Measurements from ENCODE around the gene UBXN4.

UBXN4 gene

GRCh38 chr2:135829378-135830135 is 87.9 kb downstream of the UBXN4 start:
- Histone ChIP-seq H3K9me3 (ENCODE audit: control insufficient read depth in 1 of 2, low read length in 2 of 2) (no peaks in the 10 kb centered on the region), H3K36me3 (ENCODE audit: control insufficient read depth in 1 of 2, insufficient read depth in 2 of 2, low read length in 2 of 2) (no peaks in the 10 kb centered on the region), H3K27me3 (ENCODE audit: low read depth, low read length) (no peaks in the 10 kb centered on the region), H3K4me1 (ENCODE audit: control insufficient read depth in 1 of 2, insufficient read depth in 2 of 2, low read length in 2 of 2) (peaks cover 0 to 3% of the 10 kb centered on the region in 2 donors), H3K27ac (ENCODE audit: low read length) (no peak overlapping the region), H3K4me3 (ENCODE audit: low read depth in 1 of 2, low read length in 2 of 2) (no peak overlapping the region)

GRCh38 chr2:135831180-135831812 is 89.6 kb downstream of the UBXN4 start:
- Histone ChIP-seq H3K27me3 (ENCODE audit: low read depth, low read length) (no peaks in the 10 kb centered on the region), H3K36me3 (ENCODE audit: control insufficient read depth in 1 of 2, insufficient read depth in 2 of 2, low read length in 2 of 2) (no peaks in the 10 kb centered on the region), H3K9me3 (ENCODE audit: control insufficient read depth in 1 of 2, low read length in 2 of 2) (no peaks in the 10 kb centered on the region), H3K4me1 (ENCODE audit: control insufficient read depth in 1 of 2, insufficient read depth in 2 of 2, low read length in 2 of 2) (no peaks in the 10 kb centered on the region), H3K27ac (ENCODE audit: low read length) (no peak overlapping the region), H3K4me3 (ENCODE audit: low read depth in 1 of 2, low read length in 2 of 2) (no peak overlapping the region)

- Histone ChIP-seq H3K4me1 (ENCODE audit: control insufficient read depth in 1 of 2, insufficient read depth in 2 of 2, low read length in 2 of 2) (no peaks in the 10 kb centered on the region), H3K9me3 (ENCODE audit: control insufficient read depth in 1 of 2, low read length in 2 of 2) (no peaks in the 10 kb centered on the region), H3K36me3 (ENCODE audit: control insufficient read depth in 1 of 2, insufficient read depth in 2 of 2, low read length in 2 of 2) (no peaks in the 10 kb centered on the region), H3K27ac (ENCODE audit: low read length) (no peak overlapping the region), H3K4me3 (ENCODE audit: low read depth in 1 of 2, low read length in 2 of 2) (no peak overlapping the region), H3K27me3 (ENCODE audit: low read depth, low read length) (no peaks in the 10 kb centered on the region)
Measured at GRCh38 chr2:135832891-135833290, 91.2 kb downstream of the UBXN4 start.

Measured in muscle layer of duodenum (tissue), 2 donors.